Gastroesophageal sphincter (tissue), 4 donors: ENCODE results near the gene RAB44. TPM values are rescaled to one million over a fixed set of nuclear protein-coding genes. Genes with fewer than 3 reads are reported as not detected.

Source experiments
- ATAC-seq: fragments of 150-250 bp; one replicate; pipeline ENCODE4 v1.9.1; 2016; ENCODE audit warnings: mild to moderate bottlenecking, moderate library complexity
- H3K27ac ChIP-seq, 4 donors: fragments of 200-600 bp; sonication (generic) in 3 of 4; 1 replicate in 3 of 4; 2 replicates in 1 of 4; pipeline ENCODE4 v1.5.1; 2016 to 2019
- H3K27me3 ChIP-seq: fragments of 200-600 bp; sonication (generic); one replicate; pipeline ENCODE4 v1.5.1; 2019
- H3K36me3 ChIP-seq, 2 donors: fragments of 200-600 bp; sonication (generic); one replicate each; pipeline ENCODE4 v1.5.1; 2019; ENCODE audit warnings: control low read depth in 1 of 2
- H3K4me1 ChIP-seq, 3 donors: fragments of 200-600 bp; sonication (generic); 1 replicate in 2 of 3; 2 replicates in 1 of 3; pipeline ENCODE4 v1.5.1; 2016 to 2019; ENCODE audit warnings: control low read depth in 2 of 3
- H3K4me3 ChIP-seq, 2 donors: fragments of 200-600 bp; sonication (generic); one replicate each; pipeline ENCODE4 v1.5.1; 2019; ENCODE audit warnings: mild to moderate bottlenecking in 1 of 2, moderate library complexity in 1 of 2
- H3K9me3 ChIP-seq, 3 donors: fragments of 200-600 bp; sonication (generic); one replicate each; pipeline ENCODE4 v1.5.1; 2017 to 2019; ENCODE audit warnings: control low read depth in 2 of 3
- CTCF ChIP-seq, 4 experiments: fragments of 200-600 bp in 2 of 4; fragments of 450-650 bp in 2 of 4; sonication (generic) in 1 of 4; IDR thresholded peaks; one replicate each; pipeline ENCODE4 v1.5.1; 2017 to 2019; ENCODE audit warnings: antibody characterized with exemption in 4 of 4, mild to moderate bottlenecking in 2 of 4, moderate library complexity in 2 of 4
- EP300 ChIP-seq: sonication (generic); formaldehyde crosslinking; IDR thresholded peaks from one replicate; pipeline ENCODE4 v1.6.1; 2017; ENCODE audit warnings: antibody characterized with exemption, mild to moderate bottlenecking
- POLR2A ChIP-seq, 2 donors: fragments of 450-650 bp; IDR thresholded peaks; one replicate each; pipeline ENCODE4 v1.6.1; 2017; ENCODE audit warnings: antibody characterized with exemption in 2 of 2, mild to moderate bottlenecking in 2 of 2, moderate library complexity in 1 of 2
- POLR2AphosphoS5 ChIP-seq: sonication (generic); formaldehyde crosslinking; IDR thresholded peaks from one replicate; pipeline ENCODE4 v1.6.1; 2017; ENCODE audit warnings: antibody characterized with exemption
- WGBS, 2 donors: methylation state at CpG; one replicate each; pipeline ENCODE4 v1.1.5; 2018; ENCODE audit warnings: low coverage in 1 of 2; 5-methylcytosine and 5-hydroxymethylcytosine counted together
- total RNA-seq, 4 donors: library from RNA; depleted of rRNA; stranded (reverse); fragments of >200 nt; gene quantifications; one replicate each; pipeline ENCODE4 v1.1.0, GENCODE V29; 2016

Gene RAB44
- 1 to 10 TPM in 1 of 4 donors, under 1 TPM in 2, not detected in 1; 0.67 to 1.6 (median 0.89) TPM for total RNA-seq

- WGBS, 2 donors: 100% methylated on average over 1 of the region's 7 CpGs
- TF ChIP-seq EP300: no peak
- no peak for TF ChIP-seq POLR2A (IDR thresholded peaks at IDR 0.05)
- no peak for TF ChIP-seq POLR2AphosphoS5
- TF ChIP-seq CTCF (IDR thresholded peaks at IDR 0.05): no peak
- no peak for ATAC-seq
- no peaks in the 10 kb centered on the region for H3K9me3 ChIP-seq
- no peak within 1 kb of the TSS for H3K4me3 ChIP-seq
- H3K36me3 ChIP-seq: no peaks in the 10 kb centered on the region
- no peaks in the 10 kb centered on the region for H3K27me3 ChIP-seq
- H3K4me1 ChIP-seq: peaks cover 0 to 6% (median 0%) of the 10 kb centered on the region in 3 donors
- H3K27ac ChIP-seq: no peak within 1 kb of the TSS
These were observed at the start of gene RAB44 for GRCh38 chr6:36697481-36697903. Gene RAB44 (plus strand): TSS chr6:36697826. CDS start chr6:36704236, 6,410 bp downstream.

- peaks cover 0 to under 1% (median 0%) of the 10 kb centered on the region in 3 donors for H3K4me1 ChIP-seq
- no peak for TF ChIP-seq POLR2AphosphoS5
- no peak for TF ChIP-seq POLR2A (IDR thresholded peaks at IDR 0.05)
- TF ChIP-seq EP300: no peak
- no peak for TF ChIP-seq CTCF (IDR thresholded peaks at IDR 0.05)
- no peak for ATAC-seq
- no peaks in the 10 kb centered on the region for H3K36me3 ChIP-seq
- no peak overlapping the region for H3K27ac ChIP-seq
- H3K4me3 ChIP-seq: no peak overlapping the region
- H3K27me3 ChIP-seq: no peaks in the 10 kb centered on the region
- WGBS, 2 donors: 80 to 82% methylated on average over 3 of the region's 3 CpGs
- no peaks in the 10 kb centered on the region for H3K9me3 ChIP-seq
These were observed 48.5 kb upstream of the RAB44 start for GRCh38 chr6:36649086-36649485.

- Histone ChIP-seq H3K36me3 (no peaks in the 10 kb centered on the region), H3K27ac (no peak overlapping the region), H3K4me1 (no peaks in the 10 kb centered on the region), H3K27me3 (no peaks in the 10 kb centered on the region), H3K9me3 (no peaks in the 10 kb centered on the region), H3K4me3 (no peak overlapping the region)
- 34 to 68% methylated on average over 4 to 11 of the region's 13 CpGs for WGBS, 2 donors
- TF ChIP-seq POLR2A (IDR thresholded peaks at IDR 0.05) (no peak), POLR2AphosphoS5 (no peak), CTCF (IDR thresholded peaks at IDR 0.05) (no peak), EP300 (no peak)
- ATAC-seq: no peak
These were observed 47.7 kb upstream of the RAB44 start for GRCh38 chr6:36649701-36650484.

GRCh38 chr6:36650848-36651478 is 46.7 kb upstream of the RAB44 start:
- ATAC-seq: no peak
- WGBS, 2 donors: 37 to 44% methylated on average over 2 of the region's 2 CpGs
- Histone ChIP-seq H3K4me3 (no peak overlapping the region), H3K4me1 (no peaks in the 10 kb centered on the region), H3K36me3 (no peaks in the 10 kb centered on the region), H3K27ac (no peak overlapping the region), H3K9me3 (no peaks in the 10 kb centered on the region), H3K27me3 (no peaks in the 10 kb centered on the region)
- no peak for TF ChIP-seq EP300
- TF ChIP-seq CTCF (IDR thresholded peaks at IDR 0.05): no peak
- no peak for TF ChIP-seq POLR2AphosphoS5
- TF ChIP-seq POLR2A (IDR thresholded peaks at IDR 0.05): no peak
